Heart right ventricle (tissue), 16 donors: Measurements from ENCODE around the gene ASB9. TPM values are rescaled to one million over a fixed set of nuclear protein-coding genes. Genes with fewer than 3 reads are reported as not detected.
A peak's percentile ranks its signal among the peaks of the same experiment; 100 is the strongest.

Experiments used
- ATAC-seq, 8 donors: fragments of 200-7000 bp; cut with Tn5 transposase; one replicate each; pipeline ENCODE4 v1.9.1; 2020; ENCODE audit warnings: mild to moderate bottlenecking in 8 of 8, moderate library complexity in 8 of 8, moderate number of reproducible peaks in 1 of 8
- DNase-seq, 2 donors: peaks; one replicate each; pipeline ENCODE4 v3.0.0-alpha.2; 2020
- H3K27ac ChIP-seq, 10 donors: fragments of 200-600 bp; sonication (generic) in 2 of 10; one replicate each; pipeline versions ENCODE4 v1.5.0 to v1.8.0; 2020 to 2022; ENCODE audit warnings: mild to moderate bottlenecking in 3 of 10
- H3K27me3 ChIP-seq, 7 donors: fragments of 200-600 bp; one replicate each; pipeline ENCODE4 v1.8.0; 2021 to 2022; ENCODE audit warnings: mild to moderate bottlenecking in 2 of 7
- H3K36me3 ChIP-seq, 9 donors: fragments of 200-600 bp; sonication (generic) in 1 of 9; one replicate each; pipeline versions ENCODE4 v1.5.0 to v1.8.0; 2020 to 2022; ENCODE audit warnings: mild to moderate bottlenecking in 2 of 9
- H3K4me1 ChIP-seq, 9 donors: fragments of 200-600 bp; sonication (generic) in 1 of 9; one replicate each; pipeline versions ENCODE4 v1.5.0 to v1.8.0; 2020 to 2022; ENCODE audit warnings: mild to moderate bottlenecking in 4 of 9
- H3K4me3 ChIP-seq, 10 donors: fragments of 200-600 bp; sonication (generic) in 2 of 10; one replicate each; pipeline versions ENCODE4 v1.5.0 to v1.8.0; 2020 to 2022; ENCODE audit warnings: mild to moderate bottlenecking in 7 of 10, moderate library complexity in 2 of 10
- H3K9me3 ChIP-seq, 11 donors: fragments of 200-600 bp in 10 of 11; sonication (generic) in 2 of 11; one replicate each; pipeline versions ENCODE4 v1.5.0 to v1.8.0; 2013 to 2022; ENCODE audit warnings: mild to moderate bottlenecking in 2 of 11, control low read depth in 1 of 11, moderate library complexity in 1 of 11
- WGBS, 2 donors: extraction: QIAGEN DNeasy Blood & Tissue Kit; methylation state at CpG; one replicate each; pipeline ENCODE4 v1.1.7; 2013; ENCODE audit warnings: inconsistent platforms in 1 of 2; 5-methylcytosine and 5-hydroxymethylcytosine counted together
- intact Hi-C, 10 donors: fragments of 100-400 bp; cut with DNase I; formaldehyde crosslinking; loops; one replicate each; pipeline versions ENCODE4 v1.11.1 to v1.14.2; 2022
- polyA plus RNA-seq, 2 donors: library from polyadenylated mRNA; stranded (reverse); fragments of 200-250 nt; gene quantifications; one replicate each; pipeline ENCODE4 v1.2.3, GENCODE V29; 2013
- total RNA-seq, 10 donors: library from RNA; stranded (reverse); fragmentation: NEBNext Ultra II Directional in 3 of 10; extraction: Animal tissue kit (Norgen Biotek cat#: 25700) in 3 of 10; gene quantifications; one replicate each; pipeline versions ENCODE4 v1.2.1 to v1.2.4, GENCODE V29; 2021 to 2023
- TF ChIP-seq, protein P1 (sequence below), 9 donors: fragments of 200-600 bp; sonication (generic) in 2 of 9; IDR thresholded peaks; one replicate each; pipeline versions ENCODE4 v1.5.0 to v1.8.0; 2021 to 2022; ENCODE audit warnings: antibody characterized with exemption in 9 of 9, mild to moderate bottlenecking in 5 of 9, moderate library complexity in 1 of 9
- donor health status: Arrhythmogenic right ventricular cardiomyopathy.
- donor health status: ischemic (EF 13 %, LVEDD 7.1; RV severe dilation, severe dysfunction).
- donor health status: healthy with polysubstance abuse.
- donor health status: DM: no; HTN: yes; CAD: no.
- donor health status: DM: no; HTN: no; CAD: no.
- donor health status: ischemic (EF 25% LVEDD 6.9; RV normal size, moderate dysfunction).
- donor health status: ischemic (EF 25% LVEDD 5.7; RV mildly dilated, moderate dysfunction).
- donor health status: healthy.
- donor health status: DM: yes; HTN: yes; CAD: no.
- donor health status: Ischemic cardiomyopathy.
- donor health status: ischemic (EF 35%, LVEDD 5.7; RV mildly dilated, moderate dysfunction).
- donor health status: nonischemic (EF 11% LVEDD 7.7; RV severe dilation, severe dysfunction).
- donor health status: DM: yes; HTN: yes; CAD: no.
- donor health status: PGD.
- donor health status: ischemic (EF 29% LVEDD 5.4; RV normal size, mild dysfunction).
- donor health status: nonischemic (EF 23%, LVEDD 6.1; RV moderate dilation, normal function).

ASB9 gene
- total and polyA plus RNA-seq, 12 donors: 0.39 to 1.6 (median 0.86) TPM

DNA sequence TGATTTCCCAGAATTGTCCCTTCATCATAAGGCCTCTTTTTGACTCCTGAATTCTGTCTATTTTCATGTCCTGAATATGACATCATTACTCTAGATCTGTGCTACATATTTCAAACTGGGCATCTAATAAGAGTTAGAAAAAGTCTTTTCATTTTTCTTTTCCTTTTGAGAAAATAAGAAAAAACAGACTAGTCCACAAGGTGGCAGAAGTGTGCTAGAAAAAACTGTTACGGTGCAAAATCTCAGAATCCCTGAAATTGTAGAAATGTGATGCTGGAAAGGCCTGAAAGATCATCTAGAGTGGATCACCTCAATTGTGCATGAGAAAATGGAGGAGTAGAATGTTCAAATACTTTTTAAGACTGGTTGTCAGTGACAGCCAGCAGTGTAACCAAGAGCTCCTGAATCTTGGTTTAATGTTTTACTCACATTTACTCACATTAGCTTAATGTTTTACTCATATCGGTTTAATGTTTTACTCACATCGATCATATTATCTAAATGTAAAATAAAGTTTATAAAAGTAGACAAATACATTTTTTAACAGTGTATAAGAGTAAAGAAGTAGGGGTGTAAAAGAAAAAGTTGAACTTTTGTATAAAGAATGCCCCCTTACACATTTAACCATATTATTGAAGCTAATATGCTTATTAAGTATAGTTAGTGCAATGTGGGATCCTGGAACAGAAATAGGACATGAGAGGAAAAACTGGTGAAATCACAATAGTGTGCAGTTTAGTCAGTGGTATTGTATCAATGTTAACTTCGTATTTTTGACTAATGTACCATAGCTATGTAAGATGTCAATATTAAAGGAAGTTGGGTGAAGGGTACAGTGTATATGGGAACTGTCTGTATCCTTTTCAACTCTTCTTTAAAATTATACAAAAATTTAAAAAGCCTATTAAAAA lies 30.3 kb upstream of the ASB9 start:
- 57 to 60% methylated on average over 4 of the region's 4 CpGs for WGBS, 2 donors
- Histone ChIP-seq H3K4me1 (peaks cover 0 to 51% (median 20%) of the 10 kb centered on the region in 9 donors), H3K36me3 (no peaks in the 10 kb centered on the region), H3K4me3 (peak overlapping the region in 2 of 10 donors; percentile 8 to 14), H3K9me3 (no peaks in the 10 kb centered on the region), H3K27me3 (peaks cover 0 to 14% (median 0%) of the 10 kb centered on the region in 7 donors), H3K27ac (peak overlapping the region in 7 of 10 donors; percentile 68 to 86 (median 77))
- DNase-seq (no peak), ATAC-seq (no peak)
- TF ChIP-seq, protein P1, sequence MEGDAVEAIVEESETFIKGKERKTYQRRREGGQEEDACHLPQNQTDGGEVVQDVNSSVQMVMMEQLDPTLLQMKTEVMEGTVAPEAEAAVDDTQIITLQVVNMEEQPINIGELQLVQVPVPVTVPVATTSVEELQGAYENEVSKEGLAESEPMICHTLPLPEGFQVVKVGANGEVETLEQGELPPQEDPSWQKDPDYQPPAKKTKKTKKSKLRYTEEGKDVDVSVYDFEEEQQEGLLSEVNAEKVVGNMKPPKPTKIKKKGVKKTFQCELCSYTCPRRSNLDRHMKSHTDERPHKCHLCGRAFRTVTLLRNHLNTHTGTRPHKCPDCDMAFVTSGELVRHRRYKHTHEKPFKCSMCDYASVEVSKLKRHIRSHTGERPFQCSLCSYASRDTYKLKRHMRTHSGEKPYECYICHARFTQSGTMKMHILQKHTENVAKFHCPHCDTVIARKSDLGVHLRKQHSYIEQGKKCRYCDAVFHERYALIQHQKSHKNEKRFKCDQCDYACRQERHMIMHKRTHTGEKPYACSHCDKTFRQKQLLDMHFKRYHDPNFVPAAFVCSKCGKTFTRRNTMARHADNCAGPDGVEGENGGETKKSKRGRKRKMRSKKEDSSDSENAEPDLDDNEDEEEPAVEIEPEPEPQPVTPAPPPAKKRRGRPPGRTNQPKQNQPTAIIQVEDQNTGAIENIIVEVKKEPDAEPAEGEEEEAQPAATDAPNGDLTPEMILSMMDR (IDR thresholded peaks at IDR 0.05): peak in 8 of 9 donors; percentile 14 to 66 (median 54)
- intact Hi-C loops: loop anchor here in 3 of 10 donors (2.0 to 5.0 kb wide), 3 partner anchors 42 to 169 kb away; no protein-coding TSS in a partner anchor

DNA sequence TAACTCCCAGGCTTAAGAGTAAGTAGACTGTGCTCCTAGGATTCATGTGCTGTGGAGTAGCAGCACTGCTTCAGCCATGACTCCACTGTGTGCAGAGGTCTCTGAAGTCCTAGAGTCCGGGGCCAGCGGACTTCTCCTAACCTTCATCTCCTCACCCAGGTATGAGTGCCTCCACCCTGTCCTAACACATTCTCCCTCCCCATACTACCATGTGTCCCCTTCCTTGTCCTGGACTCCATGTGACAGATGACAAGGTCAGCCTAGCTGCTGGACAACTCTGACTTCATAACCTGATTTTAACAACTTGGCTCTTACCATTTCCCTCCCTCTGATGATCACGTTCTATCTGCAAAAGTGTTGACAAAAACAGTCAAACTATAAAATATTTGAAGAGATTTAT lies 28.9 kb upstream of the ASB9 start:
- Histone ChIP-seq H3K4me3 (peak overlapping the region in 2 of 10 donors; percentile 3 to 14), H3K27ac (peak overlapping the region; percentile 44 to 86 (median 76)), H3K27me3 (peaks cover 0 to 18% (median 0%) of the 10 kb centered on the region in 7 donors), H3K4me1 (peaks cover 0 to 51% (median 20%) of the 10 kb centered on the region in 9 donors), H3K36me3 (no peaks in the 10 kb centered on the region), H3K9me3 (no peaks in the 10 kb centered on the region)
- 51 to 53% methylated on average over 3 of the region's 3 CpGs for WGBS, 2 donors
- intact Hi-C loops: loop anchor here in 1 of 10 donors (2.0 kb wide), 1 partner anchor 170 kb away; no protein-coding TSS in a partner anchor
- DNase-seq: no peak
- ATAC-seq: peak; percentile 65 to 84 (median 71)
- TF ChIP-seq, protein P1 (IDR thresholded peaks at IDR 0.05): no peak

DNA sequence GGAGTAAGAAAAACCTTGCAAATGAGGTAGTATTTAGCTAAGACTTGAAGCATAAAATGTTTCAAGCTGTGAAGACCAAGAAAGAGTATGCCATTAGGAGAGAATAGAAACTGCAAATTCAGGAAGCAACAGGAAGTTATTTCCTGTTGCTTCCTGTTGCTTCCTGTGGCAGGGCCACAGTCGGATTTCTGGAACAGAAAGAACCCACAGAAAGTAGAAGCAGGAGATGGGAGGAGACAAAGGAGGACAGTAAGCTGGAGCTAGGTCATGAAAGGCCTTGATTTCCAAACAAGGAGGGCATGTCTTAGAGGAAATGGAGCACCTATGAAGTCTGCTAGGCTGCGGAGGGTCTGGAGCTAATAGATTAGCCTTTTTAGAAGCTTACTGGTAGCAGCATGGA lies 28.3 kb upstream of the ASB9 start:
- ATAC-seq (peak in 7 of 8 donors; percentile 14 to 62 (median 50)), DNase-seq (no peak)
- Histone ChIP-seq H3K27me3 (peaks cover 0 to 14% (median 0%) of the 10 kb centered on the region in 7 donors), H3K27ac (peak overlapping the region; percentile 58 to 86 (median 76)), H3K4me1 (peaks cover 0 to 51% (median 20%) of the 10 kb centered on the region in 9 donors), H3K4me3 (peak overlapping the region in 2 of 10 donors; percentile 3 to 14), H3K9me3 (no peaks in the 10 kb centered on the region), H3K36me3 (no peaks in the 10 kb centered on the region)
- WGBS, 2 donors: 31 to 45% methylated on average over 2 of the region's 2 CpGs
- TF ChIP-seq, protein P1 (IDR thresholded peaks at IDR 0.05): no peak
- intact Hi-C loops: loop anchor here in 1 of 10 donors (2.0 kb wide), 1 partner anchor 171 kb away; no protein-coding TSS in a partner anchor

DNA sequence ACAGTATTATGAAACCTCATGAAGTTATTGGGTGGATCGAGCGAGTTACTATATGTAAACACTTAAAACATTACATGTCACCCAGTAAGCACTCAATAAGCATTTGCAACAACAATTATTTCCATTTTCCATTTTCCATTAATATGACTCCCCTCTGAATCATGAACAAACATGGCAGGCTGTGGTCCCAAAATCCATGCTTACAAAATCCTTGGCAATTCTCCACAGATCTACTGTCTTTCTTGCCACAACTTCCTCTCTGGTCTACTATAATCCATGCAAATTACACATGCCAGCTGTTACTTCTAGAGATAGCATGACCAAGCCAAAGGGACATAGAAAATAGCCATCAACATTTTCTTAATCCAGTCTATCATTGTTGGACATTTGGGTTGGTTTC lies 23.6 kb upstream of the ASB9 start:
- intact Hi-C loops: no loop called here
- H3K36me3 ChIP-seq: peaks cover 0 to 3% (median 0%) of the 10 kb centered on the region in 9 donors
- H3K9me3 ChIP-seq: no peaks in the 10 kb centered on the region
- no peak overlapping the region for H3K4me3 ChIP-seq
- no peak for ATAC-seq
- H3K27ac ChIP-seq: no peak overlapping the region
- no peak for DNase-seq
- H3K4me1 ChIP-seq: peaks cover 0 to 12% (median 9%) of the 10 kb centered on the region in 9 donors
- TF ChIP-seq, protein P1 (IDR thresholded peaks at IDR 0.05): no peak
- peaks cover 0 to 8% (median 0%) of the 10 kb centered on the region in 7 donors for H3K27me3 ChIP-seq
- 97 to 100% methylated on average over 2 of the region's 2 CpGs for WGBS, 2 donors
